SH-SY5Y (cell line): ENCODE measurements around the gene MSN.

Experiments
- GATA2 ChIP-seq: IDR thresholded peaks from 2 replicates; pipeline ENCODE4 v1.6.1; 2011; ENCODE audit warnings: mild to moderate bottlenecking, low read depth, low read length
- GATA3 ChIP-seq: IDR thresholded peaks from 2 replicates; pipeline ENCODE4 v1.6.1; 2011; ENCODE audit warnings: low read depth, mild to moderate bottlenecking, low read length, moderate library complexity

MSN gene

DNA sequence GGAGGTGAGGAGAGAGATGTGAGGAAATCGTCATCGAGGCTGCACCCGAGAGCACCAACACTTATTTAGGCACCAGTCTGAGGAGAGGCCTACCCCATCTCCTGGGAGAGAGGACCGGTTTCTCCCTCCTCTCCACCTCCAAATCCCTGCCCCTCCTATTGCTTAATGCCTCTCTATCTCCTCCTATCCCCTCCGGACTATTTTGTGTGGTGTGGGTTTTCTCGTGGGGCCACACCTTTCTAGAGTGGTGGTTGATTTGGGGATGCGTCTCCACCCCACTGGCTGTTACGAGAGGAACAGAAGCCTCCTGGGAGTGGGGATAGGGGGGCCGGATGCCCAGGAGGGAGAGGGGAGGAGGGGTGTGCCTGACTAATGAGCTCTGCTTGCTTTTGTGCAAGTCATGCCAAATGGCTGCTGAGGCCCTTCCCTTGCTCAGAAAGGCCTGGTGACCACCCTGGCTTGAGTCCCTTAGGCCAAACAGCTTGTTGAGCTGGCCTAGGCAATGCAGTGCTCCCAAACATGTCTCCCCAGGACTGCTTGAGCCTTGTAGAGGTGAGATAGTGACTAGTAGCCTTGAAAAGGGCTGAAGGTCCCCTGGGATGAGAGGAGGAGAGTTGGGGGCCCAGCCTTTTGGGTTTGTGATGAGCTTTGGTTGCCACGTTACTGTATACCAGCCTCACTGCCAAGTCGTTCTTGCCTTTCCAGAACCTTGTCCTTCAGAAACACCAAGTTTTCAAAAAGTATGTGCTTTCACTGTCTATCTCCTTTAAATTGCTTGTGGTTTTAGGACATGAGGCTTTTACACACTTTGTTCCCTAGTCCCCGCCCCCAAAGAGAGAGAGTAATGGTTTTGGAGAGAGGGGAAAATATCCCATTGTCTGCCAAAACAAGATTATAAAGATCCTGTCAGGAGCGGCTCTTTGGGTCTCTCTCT lies 1.2 kb downstream of the MSN start:
- no peak for TF ChIP-seq GATA3
- TF ChIP-seq GATA2: no peak

DNA sequence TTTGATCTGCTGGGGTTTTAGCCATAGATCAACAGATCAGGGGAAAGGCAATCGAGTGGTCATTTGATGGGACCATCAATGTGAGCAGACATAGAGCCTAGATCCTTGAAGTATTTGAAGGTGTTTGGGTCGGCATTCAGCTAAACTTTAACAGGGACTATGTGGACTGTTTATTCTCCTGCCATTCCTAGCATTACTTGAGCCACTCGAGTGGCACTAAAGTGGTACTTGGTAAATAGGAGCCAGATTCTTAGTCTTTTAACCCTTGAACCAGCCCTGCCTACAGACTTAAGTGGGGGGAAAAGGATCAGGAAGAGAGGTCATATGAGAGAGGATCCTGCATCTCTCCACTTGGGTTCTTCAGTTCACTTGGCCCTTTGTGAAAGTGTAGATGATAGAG lies 3.8 kb downstream of the MSN start:
- no peak for TF ChIP-seq GATA3
- no peak for TF ChIP-seq GATA2

DNA sequence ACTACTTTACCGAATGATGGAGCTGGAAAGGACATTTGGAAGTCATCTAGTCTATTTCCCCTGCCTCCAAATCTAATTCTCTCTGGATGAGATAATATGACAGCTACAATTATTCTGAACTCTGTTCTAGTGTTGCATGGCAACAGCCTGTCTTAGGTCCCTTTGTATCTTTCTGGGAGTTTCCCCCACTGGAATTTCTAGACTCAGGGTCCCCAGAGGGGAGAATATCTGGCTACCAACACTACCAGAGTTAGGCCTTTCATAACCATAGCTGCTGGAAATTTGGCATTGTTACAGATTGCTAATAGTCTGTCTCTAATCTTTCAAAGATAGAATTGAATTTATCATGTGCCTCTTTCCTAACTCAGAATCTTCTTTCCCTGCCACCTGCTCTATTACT lies 4.5 kb downstream of the MSN start:
- TF ChIP-seq GATA3: no peak
- TF ChIP-seq GATA2: no peak

DNA sequence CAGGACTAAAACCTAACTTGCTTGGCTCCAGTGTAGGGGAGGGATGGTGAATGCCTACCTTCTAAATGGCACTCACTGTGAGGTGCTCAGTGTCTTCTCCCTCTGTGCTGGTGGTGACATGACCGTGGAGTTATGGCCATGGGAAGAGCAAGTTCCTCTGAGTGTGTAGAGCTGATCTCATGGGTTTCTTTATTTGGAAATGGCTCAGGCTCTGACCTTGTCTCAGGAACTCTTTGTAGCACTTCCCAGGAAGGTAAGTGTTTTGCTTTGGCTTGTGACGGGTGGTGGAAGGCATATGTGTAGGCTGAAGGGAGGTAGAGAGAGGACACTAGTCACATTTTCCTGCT lies 6.4 kb downstream of the MSN start:
- no peak for TF ChIP-seq GATA2

DNA sequence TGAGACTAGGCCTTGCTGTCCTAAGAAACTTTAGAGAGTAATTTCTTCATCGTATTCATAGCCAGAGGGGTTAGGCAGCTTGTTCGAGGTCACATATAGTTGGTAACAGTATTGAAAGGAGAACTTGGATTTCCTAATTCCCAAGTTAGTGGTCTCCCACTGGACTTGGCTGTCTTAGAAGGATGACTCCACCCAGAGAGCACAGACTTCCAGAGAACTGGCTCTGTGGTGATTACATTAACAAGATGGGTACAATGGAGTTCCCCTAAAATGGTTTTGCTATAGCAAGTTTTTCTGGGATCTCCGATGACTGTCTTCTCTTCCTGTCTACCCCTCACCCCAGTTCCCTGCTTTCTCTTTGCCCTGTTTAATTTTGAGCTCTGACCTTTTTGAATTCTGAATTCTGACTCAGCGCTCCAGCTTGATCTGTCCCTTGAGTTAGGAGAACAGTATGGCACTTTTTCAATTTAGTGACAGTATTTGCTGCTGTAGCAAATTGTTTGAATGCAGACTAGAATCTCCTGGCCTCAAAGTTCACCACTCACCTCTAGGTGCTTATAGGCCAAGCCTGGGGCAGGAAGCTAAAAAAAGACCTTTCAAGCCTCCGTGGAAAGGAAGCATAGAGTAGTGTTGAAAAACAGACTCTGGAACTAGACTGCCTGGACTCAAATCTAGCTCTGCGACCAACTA lies 6.9 kb downstream of the MSN start:
- TF ChIP-seq GATA2: no peak
- no peak for TF ChIP-seq GATA3

DNA sequence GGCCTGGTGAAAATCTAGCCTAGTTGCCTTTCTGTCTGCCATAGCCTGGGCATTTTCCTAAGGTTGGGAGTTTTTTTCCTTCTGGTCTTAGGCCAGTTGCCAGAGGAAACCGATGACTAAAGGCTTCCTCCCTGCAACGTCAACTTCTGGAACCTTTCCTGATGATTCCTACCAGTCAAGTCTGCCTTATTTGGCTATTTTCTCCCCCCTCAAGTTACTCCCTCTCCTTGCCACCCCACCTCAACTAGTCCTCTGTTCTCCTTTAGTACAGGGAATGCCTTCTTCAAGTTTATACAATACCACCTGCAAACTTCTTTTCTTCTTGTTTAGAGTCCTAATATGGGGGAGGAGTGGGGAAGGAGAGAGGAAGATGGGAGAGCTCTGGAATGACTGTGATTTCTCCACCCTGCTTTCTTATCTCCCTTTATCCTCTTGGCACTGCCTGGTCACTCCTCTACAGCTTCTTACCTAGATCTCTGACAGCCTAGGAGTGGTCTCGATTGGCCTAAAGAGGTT lies 10.6 kb downstream of the MSN start:
- TF ChIP-seq GATA3 (no peak), GATA2 (no peak)

DNA sequence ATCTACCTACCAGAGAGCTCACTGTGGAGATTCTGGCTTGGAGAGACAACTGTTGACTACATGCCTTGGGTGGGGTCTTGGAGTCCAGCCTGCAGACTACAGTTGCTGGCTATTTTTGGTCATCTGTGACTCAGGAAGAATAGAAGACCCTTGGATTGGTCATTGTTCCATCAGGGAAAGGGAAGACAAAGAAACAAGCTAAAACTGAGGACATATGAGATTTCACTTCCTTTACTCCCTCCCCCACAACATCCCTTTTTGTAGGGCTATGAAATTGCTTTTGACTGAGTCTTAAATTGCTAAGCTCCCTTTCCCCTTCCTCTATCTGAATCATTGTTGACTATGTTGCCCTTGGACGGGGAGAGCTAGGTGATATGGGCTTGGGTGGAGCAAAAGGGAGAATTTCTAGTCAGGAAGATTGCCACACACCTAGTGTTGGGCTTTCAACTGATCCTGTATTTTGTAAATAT lies 11.7 kb downstream of the MSN start:
- TF ChIP-seq GATA3 (no peak), GATA2 (no peak)

DNA sequence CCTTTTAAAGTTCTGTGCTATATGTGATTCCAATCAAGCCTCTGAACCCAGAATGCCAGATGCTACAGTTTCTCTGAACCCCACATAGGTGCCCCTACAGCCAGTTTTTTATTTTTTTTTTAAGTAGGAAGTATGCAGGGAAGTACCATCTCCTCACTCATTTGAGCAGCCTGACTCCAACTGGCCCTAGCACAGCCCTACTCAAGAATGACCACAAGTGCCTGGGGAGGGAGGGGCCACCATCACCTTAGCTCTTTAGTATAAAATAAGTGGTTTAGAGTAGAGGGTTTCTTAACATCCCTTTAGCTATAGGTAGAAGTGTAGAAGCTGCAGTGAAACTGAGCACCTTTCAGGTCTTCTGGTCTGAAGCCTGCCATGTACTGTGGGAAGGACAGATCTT lies 14.4 kb downstream of the MSN start:
- TF ChIP-seq GATA3 (no peak), GATA2 (no peak)

DNA sequence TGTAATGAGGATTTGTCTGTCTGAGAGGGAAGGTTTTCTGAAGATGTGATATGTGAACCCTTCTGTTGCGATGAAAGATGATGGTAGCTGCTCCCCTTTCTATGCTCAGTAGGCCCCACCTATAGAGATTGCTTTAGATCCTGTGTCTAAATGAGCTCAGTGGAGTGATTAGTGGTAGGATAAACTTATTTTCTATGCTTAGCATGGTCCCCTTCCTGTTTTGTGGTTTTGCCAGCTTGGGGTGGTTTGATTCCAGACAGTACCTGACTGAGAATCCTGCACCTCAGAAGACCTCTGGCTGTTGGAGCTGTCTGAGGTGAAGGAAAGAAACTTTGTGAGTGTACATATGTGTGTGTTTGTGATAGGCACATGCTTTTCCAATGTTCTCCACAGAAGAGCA lies 17.7 kb downstream of the MSN start:
- TF ChIP-seq GATA2: no peak
- no peak for TF ChIP-seq GATA3

DNA sequence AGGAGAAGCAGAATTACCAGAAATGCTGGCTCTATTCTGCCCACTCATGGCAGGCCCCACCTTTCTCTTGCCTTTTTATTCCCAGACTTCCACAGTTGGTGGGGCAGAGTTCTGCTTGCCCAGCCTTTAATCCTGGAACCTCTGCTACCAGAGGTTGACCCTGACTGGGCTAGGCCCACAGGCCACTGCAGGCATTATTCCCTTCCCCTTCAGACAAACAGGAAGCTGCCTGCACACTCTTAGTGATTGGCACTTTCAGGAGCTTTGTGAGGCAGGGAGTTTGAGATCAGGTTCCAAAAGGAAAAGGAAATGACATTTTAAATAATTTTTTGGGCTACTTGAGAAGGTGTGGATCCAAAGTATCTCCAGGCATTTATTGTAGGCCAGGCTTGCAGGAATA lies 18.8 kb downstream of the MSN start:
- TF ChIP-seq GATA3 (no peak), GATA2 (no peak)

DNA sequence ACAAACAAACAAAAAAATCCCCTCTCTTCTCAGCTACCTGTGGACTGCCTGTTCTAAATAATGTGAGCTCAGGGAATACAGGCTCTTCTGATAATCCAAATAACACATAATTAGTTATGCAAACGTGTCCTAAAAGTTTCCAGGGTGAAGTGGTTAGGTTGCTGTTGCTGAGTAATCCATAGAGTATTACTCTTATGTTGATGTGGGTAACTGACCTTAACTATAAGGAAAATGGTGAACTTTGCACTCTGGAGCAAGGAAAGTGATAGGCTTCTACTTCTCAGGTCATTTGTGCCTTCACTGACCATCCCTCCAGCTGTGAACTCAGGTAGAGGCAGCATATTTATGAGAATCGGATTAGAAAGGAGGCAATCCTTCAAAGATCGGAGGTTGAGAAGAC lies 19.9 kb downstream of the MSN start:
- TF ChIP-seq GATA2 (no peak), GATA3 (no peak)

DNA sequence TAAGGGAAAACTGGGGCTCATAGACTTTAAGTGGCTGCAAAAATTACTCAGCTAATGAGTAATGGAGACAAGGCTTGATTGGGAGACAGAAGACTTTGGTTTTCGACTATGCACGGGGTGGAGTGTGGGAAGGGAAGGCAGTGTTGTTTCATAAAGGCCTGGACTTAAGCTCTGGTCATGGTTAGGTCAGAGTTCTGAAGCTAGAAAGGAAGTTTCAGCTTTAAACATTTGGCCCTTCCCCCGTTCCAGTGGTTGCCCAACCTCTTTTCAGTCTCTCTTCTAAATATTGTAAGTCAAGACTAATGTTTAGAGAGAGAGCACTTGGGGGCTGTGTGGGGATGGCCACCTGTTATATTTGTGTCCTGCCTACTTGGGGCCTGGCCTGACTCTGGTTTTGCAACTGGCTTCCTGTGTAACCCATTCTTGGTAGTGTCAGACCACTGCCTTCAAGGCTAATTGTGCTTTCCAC lies 21.0 kb downstream of the MSN start:
- no peak for TF ChIP-seq GATA3
- no peak for TF ChIP-seq GATA2

DNA sequence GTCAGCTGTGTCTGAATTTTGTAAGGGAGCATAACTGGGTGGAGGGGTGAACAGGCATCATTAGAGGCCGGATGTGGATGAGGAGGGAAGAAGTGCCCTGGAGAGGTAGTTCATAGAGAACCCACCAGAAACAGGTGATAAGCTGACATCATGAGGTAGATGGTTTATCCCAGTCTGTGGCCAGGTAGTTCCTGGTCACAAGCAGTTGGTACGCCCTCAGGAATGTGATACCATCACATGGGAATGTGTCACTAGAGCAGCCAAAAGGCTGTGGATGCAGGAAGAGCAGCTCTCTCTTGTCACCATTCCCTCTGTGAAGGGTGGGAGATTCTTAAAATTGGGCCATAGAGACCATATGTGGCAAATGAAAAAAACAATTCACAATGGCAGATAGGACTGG lies 21.9 kb downstream of the MSN start:
- no peak for TF ChIP-seq GATA3
- TF ChIP-seq GATA2: no peak

DNA sequence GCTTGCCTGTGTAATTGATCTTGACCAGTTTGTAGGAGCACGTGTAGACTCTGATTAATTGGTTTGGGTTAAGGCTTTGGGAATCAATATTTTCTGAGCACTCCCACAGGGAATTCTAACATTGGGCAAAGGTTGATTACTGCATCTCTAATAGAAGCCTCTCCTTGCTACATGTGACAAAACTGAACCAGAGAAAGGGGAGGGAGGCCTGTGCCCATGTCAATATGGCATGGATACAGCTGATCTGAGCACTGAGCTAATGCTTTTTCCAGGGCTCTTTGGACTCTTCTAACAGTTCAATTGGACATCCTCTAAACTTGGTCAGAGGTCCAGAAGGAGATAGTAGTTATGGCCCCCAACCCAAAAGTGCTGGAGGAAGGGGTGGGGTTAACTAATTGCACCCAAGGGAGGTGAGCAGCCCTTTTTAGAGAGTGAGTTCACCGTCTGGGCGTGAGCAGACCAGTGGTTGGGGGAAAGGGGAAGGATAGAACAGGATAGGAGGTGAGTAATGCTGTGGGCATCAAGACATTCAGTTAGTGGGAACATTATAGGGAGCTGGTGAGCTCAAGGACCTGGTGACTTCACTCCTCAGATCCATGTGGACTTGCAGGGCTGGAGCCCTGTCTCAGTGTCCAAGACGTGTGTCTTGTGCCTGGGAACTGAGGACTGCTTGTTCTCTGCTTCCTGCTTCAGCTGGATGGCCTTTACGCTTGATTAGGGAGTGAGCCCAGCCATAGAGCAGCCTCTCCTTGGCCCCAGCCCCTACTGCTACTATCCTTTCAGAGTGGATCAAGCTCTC lies 22.8 kb downstream of the MSN start:
- no peak for TF ChIP-seq GATA2
- TF ChIP-seq GATA3: no peak

DNA sequence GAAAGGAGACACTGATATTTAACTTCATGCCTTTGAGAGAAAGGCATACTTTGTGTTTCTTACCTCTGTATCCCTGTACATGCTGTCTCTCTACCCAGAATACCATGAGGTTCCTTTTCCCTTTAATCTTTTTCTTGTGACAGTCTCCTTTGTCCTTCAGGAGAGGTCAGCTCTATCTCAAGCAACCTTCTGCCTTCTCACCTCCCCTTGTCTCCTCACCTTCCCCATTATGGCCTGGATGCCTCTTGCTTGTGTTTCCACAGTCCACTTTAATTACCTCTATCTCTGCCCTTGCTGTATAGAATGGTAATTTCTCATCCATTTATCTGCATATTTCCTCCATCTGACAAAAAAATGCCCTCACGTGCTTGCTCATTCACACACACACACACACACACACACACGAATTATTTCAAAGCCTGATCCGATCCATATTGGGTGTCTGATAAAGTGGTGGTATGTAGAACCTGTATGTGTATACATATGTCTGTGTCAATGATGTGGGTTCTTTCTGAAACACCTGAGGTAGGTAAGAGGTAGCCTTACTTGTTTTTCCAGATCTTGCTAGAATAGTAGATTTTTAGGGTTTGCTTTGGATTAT lies 28.5 kb downstream of the MSN start:
- TF ChIP-seq GATA2 (no peak), GATA3 (no peak)
